ENCODE data around the gene SV2B. TPM values are rescaled to one million over a fixed set of nuclear protein-coding genes. Genes with fewer than 3 reads are reported as not detected.

The SV2B gene
- total and polyA plus RNA-seq, 9 of the 15 experiments (the other 6 are each of a cell fraction or from before 2014, with no cell fraction given): 0.01 to 0.25 (median 0.11) TPM

- no peak overlapping the region for H3K27ac ChIP-seq (ENCODE audit: extremely low read depth, low read depth, low read length)
- WGBS (ENCODE audit: insufficient coverage, low coverage, missing lambda C conversion rate): 0% methylated on average over 4 of the region's 4 CpGs
- H3K36me3 ChIP-seq (ENCODE audit: control insufficient read depth, insufficient read depth, low read length): no peaks in the 10 kb centered on the region
- TF ChIP-seq, protein P1, sequence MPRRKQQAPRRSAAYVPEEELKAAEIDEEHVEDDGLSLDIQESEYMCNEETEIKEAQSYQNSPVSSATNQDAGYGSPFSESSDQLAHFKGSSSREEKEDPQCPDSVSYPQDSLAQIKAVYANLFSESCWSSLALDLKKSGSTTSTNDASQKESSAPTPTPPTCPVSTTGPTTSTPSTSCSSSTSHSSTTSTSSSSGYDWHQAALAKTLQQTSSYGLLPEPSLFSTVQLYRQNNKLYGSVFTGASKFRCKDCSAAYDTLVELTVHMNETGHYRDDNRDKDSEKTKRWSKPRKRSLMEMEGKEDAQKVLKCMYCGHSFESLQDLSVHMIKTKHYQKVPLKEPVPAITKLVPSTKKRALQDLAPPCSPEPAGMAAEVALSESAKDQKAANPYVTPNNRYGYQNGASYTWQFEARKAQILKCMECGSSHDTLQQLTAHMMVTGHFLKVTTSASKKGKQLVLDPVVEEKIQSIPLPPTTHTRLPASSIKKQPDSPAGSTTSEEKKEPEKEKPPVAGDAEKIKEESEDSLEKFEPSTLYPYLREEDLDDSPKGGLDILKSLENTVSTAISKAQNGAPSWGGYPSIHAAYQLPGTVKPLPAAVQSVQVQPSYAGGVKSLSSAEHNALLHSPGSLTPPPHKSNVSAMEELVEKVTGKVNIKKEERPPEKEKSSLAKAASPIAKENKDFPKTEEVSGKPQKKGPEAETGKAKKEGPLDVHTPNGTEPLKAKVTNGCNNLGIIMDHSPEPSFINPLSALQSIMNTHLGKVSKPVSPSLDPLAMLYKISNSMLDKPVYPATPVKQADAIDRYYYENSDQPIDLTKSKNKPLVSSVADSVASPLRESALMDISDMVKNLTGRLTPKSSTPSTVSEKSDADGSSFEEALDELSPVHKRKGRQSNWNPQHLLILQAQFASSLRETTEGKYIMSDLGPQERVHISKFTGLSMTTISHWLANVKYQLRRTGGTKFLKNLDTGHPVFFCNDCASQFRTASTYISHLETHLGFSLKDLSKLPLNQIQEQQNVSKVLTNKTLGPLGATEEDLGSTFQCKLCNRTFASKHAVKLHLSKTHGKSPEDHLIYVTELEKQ (CRISPR knock-in tag; IDR thresholded peaks at IDR 0.05): no peak
- TF ChIP-seq ELF2 (CRISPR knock-in tag; IDR thresholded peaks at IDR 0.05): no peak
- TF ChIP-seq, protein P2, sequence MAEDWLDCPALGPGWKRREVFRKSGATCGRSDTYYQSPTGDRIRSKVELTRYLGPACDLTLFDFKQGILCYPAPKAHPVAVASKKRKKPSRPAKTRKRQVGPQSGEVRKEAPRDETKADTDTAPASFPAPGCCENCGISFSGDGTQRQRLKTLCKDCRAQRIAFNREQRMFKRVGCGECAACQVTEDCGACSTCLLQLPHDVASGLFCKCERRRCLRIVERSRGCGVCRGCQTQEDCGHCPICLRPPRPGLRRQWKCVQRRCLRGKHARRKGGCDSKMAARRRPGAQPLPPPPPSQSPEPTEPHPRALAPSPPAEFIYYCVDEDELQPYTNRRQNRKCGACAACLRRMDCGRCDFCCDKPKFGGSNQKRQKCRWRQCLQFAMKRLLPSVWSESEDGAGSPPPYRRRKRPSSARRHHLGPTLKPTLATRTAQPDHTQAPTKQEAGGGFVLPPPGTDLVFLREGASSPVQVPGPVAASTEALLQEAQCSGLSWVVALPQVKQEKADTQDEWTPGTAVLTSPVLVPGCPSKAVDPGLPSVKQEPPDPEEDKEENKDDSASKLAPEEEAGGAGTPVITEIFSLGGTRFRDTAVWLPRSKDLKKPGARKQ (CRISPR knock-in tag; IDR thresholded peaks at IDR 0.05): no peak
- TF ChIP-seq SNIP1 (IDR thresholded peaks at IDR 0.05; ENCODE audit: low read depth): no peak
- TF ChIP-seq ZNF217 (CRISPR knock-in tag; IDR thresholded peaks at IDR 0.05): no peak
- TF ChIP-seq TEAD1 (CRISPR knock-in tag; IDR thresholded peaks at IDR 0.05): no peak
- no peak for TF ChIP-seq NELFE (IDR thresholded peaks at IDR 0.05; ENCODE audit: insufficient read depth, insufficient read length)
- no peak for TF ChIP-seq CXXC5 (CRISPR knock-in tag; IDR thresholded peaks at IDR 0.05)
- TF ChIP-seq U2AF2 (optimal IDR thresholded peaks at IDR 0.05; ENCODE audit: low read depth, low read length): no peak
- TF ChIP-seq ZNF77 (CRISPR knock-in tag; IDR thresholded peaks at IDR 0.05): no peak
- TF ChIP-seq ZBTB7A (IDR thresholded peaks at IDR 0.05; ENCODE audit: borderline replicate concordance, control insufficient read depth, low read depth, low read length): no peak
- no peak for TF ChIP-seq CREB1 (IDR thresholded peaks at IDR 0.05)
- no peak for TF ChIP-seq CREB1 (CRISPR knock-in tag; IDR thresholded peaks at IDR 0.05)
- TF ChIP-seq ZNF184 (CRISPR knock-in tag; IDR thresholded peaks at IDR 0.05): no peak
- TF ChIP-seq ZC3H4 (CRISPR knock-in tag; IDR thresholded peaks at IDR 0.05; ENCODE audit: borderline replicate concordance): no peak
- no peak overlapping the region for H2AFZ ChIP-seq (ENCODE audit: low read depth, low read length)
- H4K20me1 ChIP-seq (replicated peaks; ENCODE audit: control insufficient read depth, insufficient read depth, low read length): no peaks in the 10 kb centered on the region
- no peak overlapping the region for H3K9ac ChIP-seq (ENCODE audit: insufficient read depth in 1 of 2, low read depth in 2 of 2, low read length in 2 of 2)
- DNase-seq (ENCODE audit: extremely low read depth in 1 of 4, low spot score in 3 of 4) (no peak), FAIRE-seq (no peak), ATAC-seq (no peak)
- no peaks in the 10 kb centered on the region for H3K9me1 ChIP-seq (ENCODE audit: control insufficient read depth, insufficient read depth, low read length)
- no peaks in the 10 kb centered on the region for H3K9me3 ChIP-seq (replicated peaks; ENCODE audit: control insufficient read depth, insufficient read depth, low read depth, low read length)
- no TSS peak for BruUV-seq (replicated peaks)
- H3K79me2 ChIP-seq (ENCODE audit: control insufficient read depth, insufficient read depth, low read length): no peaks in the 10 kb centered on the region
- peaks cover 6 to 12% of the 10 kb centered on the region in 2 experiments; a peak in 3 of 5 replicates for H3K27me3 ChIP-seq (ENCODE audit: control insufficient read depth in 2 of 2, insufficient read depth in 2 of 2, low read length in 2 of 2)
- ChIA-PET CTCF (ENCODE audit: low intra/inter-chr PET ratio) (no interaction called here), POLR2A (interaction anchor here (0.6 kb wide), 1 partner anchor 1843 kb away, joined by 3 read pairs; no protein-coding TSS in a partner anchor)
- H3K4me3 ChIP-seq: no peak overlapping the region
- no peaks in the 10 kb centered on the region for H3K4me1 ChIP-seq (replicated peaks in 1 of 2; ENCODE audit: control insufficient read depth in 2 of 2, insufficient read depth in 2 of 2, low read length in 2 of 2)
- in situ Hi-C loops (cut with MboI): no loop called here
- no peak overlapping the region for H3K4me2 ChIP-seq (ENCODE audit: insufficient read depth, low read length)
- intact Hi-C loops (cut with micrococcal nuclease): no loop called here
Observed at GRCh38 chr15:91209318-91209717, 109.3 kb downstream of the SV2B start.

Data from K562 (cell line).